ENCODE measurements around the gene ATL2. TPM values are rescaled to one million over a fixed set of nuclear protein-coding genes. Genes with fewer than 3 reads are reported as not detected.

Gene ATL2
- total and polyA plus RNA-seq, 3 experiments from 2014 or later: 23.4 to 62.4 (median 61.5) TPM

DNA sequence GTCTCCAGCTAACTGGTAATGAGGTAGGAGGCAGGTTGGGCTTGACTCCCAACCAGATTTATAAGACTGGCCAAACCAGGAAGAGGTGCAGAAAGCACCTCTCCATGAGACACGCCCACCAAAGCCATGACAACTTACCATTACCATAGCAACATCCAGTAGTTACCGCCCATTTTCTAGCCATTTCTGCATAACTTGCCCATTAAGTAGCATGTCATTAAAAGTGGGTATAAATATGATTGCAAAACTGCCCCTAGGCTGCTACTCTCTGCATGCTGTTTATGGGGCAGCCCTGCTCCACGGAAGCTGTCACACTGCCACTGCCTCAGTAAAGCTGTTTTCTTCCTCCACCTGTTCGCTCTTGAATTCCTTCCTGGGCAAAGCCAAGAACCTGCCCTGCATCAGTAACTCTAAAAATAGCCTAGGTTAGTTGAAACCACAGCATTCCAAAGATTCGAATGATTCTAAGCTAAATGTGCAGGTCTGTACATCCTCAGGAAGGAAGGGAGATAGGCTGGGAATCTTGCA lies 131.9 kb downstream of the ATL2 start:
- Mint-ChIP-seq H3K27ac (peak overlapping the region in 1 of 8 donors; percentile 14), H3K4me1 (no peaks in the 10 kb centered on the region), H3K36me3 (no peaks in the 10 kb centered on the region), H3K4me3 (no peak overlapping the region), H3K27me3 (peaks cover 0 to 1% of the 10 kb centered on the region in 2 donors), H3K9me3 (no peaks in the 10 kb centered on the region)
- H3K27me3 ChIP-seq (ENCODE audit: insufficient read depth, low read length, poor library complexity, severe bottlenecking): no peaks in the 10 kb centered on the region
- H3K27ac ChIP-seq (ENCODE audit: low read depth, low read length): no peak overlapping the region
- no peaks in the 10 kb centered on the region for H3K36me3 ChIP-seq (ENCODE audit: insufficient read depth, low read length)
- no peak for DNase-seq
- no peaks in the 10 kb centered on the region for H3K4me1 ChIP-seq (ENCODE audit: insufficient read depth, low read length)
- CTCF ChIA-PET: no interaction called here
- no peaks in the 10 kb centered on the region for H3K9me3 ChIP-seq (ENCODE audit: low read length)
- H3K4me3 ChIP-seq (ENCODE audit: low read length): no peak overlapping the region
- POLR2A ChIA-PET: no interaction called here

DNA sequence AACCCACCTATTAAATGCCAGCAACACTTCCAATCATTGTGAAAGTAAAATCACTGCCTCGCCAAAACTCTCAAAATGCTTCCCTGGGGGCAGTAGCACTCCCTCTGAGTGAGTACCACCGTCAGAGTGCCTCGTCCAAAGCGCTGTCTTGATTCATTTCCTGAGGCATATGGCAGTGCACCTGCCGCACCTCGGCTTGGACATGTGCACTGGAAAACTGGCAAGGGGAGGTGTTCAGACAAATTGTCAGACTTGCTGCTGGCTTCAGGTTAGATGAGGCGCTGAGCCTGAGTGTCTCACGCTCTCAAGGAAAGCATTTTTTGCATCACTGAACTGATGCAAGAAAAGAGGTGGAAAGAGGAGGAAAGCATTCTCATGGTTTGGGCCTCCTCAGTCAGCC lies 132.8 kb downstream of the ATL2 start:
- Mint-ChIP-seq H3K4me1 (no peaks in the 10 kb centered on the region), H3K36me3 (no peaks in the 10 kb centered on the region), H3K4me3 (no peak overlapping the region), H3K27ac (no peak overlapping the region), H3K9me3 (no peaks in the 10 kb centered on the region), H3K27me3 (peaks cover 0 to 5% of the 10 kb centered on the region in 2 donors)
- Histone ChIP-seq H3K27ac (ENCODE audit: low read depth, low read length) (no peak overlapping the region), H3K4me3 (ENCODE audit: low read length) (no peak overlapping the region), H3K9me3 (ENCODE audit: low read length) (no peaks in the 10 kb centered on the region), H3K36me3 (ENCODE audit: insufficient read depth, low read length) (no peaks in the 10 kb centered on the region), H3K4me1 (ENCODE audit: insufficient read depth, low read length) (no peaks in the 10 kb centered on the region), H3K27me3 (ENCODE audit: insufficient read depth, low read length, poor library complexity, severe bottlenecking) (no peaks in the 10 kb centered on the region)
- CTCF ChIA-PET: no interaction called here
- POLR2A ChIA-PET: no interaction called here
- no peak for DNase-seq

Other genes with a start within 250 kb of the ATL2 start
- gene HNRNPLL, start 225.7 kb upstream of the ATL2 start, total RNA-seq: 10 to 100 TPM; 77.4 to 80.8 TPM
- gene HNRNPLL, start 225.7 kb upstream of the ATL2 start, polyA plus RNA-seq: 65.4 TPM